GM21529 (cell line): Measurements from ENCODE around the gene TMEM91.
"Not testable (repeated sequence)": the region's sequence is repeated elsewhere in the genome, so short reads cannot be mapped to it uniquely, and the experiment has no call there.

Experiments used
- ATAC-seq: cut with Tn5 transposase; IDR thresholded peaks from one replicate; pipeline ENCODE4 v1.9.1; 2021; ENCODE audit not compliant: unreplicated experiment

Gene TMEM91

DNA sequence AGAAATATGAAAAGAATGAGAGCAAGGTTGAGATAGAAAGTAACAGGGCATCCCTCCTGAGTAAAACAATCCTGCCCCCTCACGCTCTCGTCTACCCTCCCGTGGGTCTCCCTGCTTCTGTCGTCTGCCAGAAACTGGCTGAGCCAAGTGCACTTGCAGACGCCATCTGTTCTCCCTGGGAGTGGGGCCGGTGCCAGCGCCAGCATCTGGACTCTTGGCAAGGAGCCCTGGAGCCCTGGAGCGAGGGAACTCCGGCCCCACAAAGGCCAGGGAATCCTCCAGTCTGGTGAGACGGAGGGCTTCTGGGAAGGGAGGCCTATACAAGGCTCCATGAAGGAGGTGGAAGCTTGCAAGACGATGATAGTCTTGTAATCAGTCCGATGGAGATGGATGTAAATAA lies 2.3 kb upstream of the TMEM91 start:
- ATAC-seq = no peak

DNA sequence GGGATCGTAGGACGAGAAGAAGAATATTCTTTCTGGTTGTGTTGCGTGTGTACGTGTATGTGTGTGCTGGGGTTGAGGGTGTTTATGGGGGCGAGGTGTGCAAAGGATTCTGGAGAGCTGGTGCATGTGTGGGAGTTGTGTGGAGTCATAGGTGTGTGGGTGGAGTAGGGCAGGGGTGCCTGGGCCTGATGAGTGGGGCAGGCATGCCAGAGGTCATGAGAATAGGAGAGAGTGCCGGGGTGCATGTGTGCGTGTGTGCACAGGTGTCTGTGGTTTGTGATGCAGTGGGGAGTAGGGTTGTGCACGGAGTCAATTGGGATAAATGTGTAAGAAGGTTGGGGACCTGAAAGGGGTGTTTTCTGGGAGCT lies 649 bp downstream of the TMEM91 start:
- no peak for ATAC-seq

DNA sequence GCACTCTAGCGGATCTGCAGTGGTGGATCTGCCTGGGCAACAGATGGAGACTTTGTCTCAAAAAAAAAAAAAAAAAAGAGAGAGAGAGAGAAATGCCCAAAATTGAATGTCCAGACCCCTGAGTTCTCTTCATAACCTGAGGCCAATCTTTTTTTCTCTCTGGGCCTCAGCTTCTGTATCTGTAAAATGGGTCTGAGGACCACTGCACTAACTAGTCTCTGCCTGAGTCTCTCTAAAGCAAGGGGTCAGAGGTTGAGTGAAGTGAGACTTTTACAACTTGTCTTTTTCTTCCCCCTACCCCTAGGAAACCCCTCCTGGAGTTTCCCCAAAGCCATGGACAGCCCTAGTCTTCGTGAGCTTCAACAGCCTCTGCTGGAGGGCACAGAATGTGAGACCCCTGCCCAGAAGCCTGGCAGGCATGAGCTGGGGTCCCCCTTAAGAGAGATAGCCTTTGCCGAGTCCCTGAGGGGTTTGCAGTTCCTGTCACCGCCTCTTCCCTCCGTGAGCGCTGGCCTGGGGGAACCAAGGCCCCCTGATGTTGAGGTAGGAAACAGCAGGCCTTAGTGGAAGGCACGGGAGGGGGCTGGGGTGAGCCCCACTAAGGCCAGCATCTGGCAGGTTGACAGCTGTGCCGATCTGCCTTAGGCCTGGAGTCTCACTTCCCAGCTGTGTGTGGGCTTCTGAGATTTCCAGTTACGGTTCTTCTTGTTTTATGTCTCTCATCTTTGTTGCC lies 1.8 kb downstream of the TMEM91 start:
- no peak for ATAC-seq

DNA sequence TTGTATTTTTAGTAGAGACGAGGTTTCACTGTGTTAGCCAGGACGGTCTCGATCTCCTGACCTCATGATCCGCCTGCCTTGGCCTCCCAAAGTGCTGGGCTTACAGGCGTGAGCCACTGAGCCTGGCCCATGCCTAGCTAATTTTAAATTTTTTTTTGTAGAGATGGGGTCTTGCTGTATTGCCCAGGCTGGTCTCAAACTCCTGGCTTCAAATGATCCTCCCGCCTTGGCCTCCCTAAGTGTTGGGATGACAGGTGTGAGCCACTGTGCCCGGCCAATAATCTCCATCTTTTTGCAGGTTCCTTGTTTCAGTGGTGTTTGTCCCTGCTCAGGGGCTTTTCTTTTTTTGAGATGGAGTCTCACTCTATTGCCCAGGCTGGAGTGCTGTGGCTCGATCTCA lies 5.2 kb downstream of the TMEM91 start:
- not testable (repeated sequence) for ATAC-seq

DNA sequence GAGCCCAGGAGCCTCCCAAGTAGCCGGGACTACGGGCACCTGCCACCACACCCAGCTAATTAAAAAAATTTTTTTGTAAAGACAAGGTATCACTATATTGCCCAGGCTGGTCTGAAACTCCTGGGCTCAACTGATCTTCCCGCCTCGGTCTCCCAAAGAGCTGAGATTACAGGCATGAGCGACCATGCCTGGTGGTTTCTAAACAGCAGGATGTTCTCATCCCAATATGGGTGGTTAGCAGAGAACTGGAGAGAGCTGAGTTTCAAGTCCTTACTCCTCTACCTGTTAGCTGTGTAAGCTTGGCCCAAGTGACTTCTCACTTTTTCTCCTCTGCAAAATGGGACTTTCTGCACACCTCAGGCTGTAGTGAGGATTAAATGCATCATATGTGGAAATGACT lies 8.0 kb downstream of the TMEM91 start:
- ATAC-seq = no peak

DNA sequence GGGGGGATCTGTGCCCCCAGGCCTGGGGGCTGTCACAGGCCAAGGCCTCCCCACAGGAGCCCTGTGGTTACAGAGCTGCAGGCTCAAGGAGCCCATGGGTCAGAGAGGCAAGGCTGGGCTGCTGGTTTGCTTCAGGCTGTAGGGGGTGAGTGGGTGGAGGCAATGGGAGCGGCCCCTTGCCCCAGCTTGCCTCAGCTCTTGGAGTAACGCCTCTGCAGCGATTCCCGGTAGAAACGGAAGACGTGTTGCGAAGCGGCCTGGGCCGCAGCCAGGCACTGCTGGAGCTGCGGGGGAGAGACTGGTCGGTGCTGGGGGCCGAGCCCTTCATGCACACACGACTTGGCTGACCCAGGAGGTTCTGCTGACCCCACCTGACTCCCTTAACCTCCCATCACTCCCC lies 10.1 kb downstream of the TMEM91 start:
- no peak for ATAC-seq

DNA sequence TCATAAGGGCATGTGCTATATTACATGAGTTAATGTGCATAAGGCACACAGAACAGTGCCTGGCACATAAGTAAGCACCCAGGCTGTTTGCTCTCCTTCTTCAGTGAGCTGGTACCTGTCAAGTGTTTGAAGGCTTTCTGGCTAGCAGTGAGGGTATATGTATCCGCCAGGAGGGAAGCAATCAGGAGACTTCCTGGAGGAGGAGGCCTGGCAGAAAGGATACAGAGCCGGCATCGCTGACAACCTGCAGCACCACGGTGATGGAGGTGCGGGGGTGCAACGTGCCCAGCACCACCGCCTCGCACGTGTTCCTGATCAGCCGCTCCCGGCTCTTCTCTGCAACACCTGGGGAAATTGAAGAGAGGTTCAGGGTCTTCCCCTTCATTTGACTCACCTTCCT lies 15.3 kb downstream of the TMEM91 start:
- ATAC-seq = no peak

DNA sequence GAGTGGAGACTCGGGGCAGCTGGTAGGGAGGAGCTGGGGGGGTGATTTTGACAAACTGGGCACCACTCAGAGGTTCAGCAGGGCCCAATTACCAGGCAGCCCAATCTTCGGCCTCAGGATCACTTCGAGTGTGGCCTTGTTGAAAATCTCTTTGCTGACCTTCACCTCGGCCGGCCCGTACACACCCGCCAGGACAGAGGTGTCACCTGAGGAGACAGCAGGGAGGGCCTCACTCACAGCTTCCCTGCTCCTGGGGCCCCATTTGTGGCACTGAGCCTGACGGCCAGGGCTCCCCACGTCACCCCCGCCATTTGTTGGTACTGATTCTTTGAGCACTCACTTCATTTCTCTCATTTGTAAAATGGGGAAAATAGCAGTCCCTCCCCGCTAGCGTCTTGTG lies 16.4 kb downstream of the TMEM91 start:
- no peak for ATAC-seq

DNA sequence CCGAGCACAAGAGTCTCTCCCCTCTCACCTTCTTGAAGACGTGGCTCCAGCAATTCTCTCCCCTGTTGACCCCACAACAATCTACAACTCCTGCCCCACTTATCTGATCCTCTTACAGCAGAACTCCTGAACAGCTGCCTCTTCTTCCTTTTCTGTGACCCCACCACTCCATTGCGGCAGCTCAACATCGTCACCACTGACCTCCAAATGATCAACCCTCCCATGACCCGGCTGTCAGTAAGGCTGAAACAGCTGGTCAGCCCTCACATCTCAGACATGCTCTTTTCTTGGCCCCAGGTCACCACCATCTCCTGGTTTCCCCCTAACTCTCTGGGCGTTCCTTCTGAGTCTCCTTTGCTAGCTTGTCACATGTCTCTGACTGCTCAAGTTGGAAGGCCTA lies 19.0 kb downstream of the TMEM91 start:
- ATAC-seq = no peak

DNA sequence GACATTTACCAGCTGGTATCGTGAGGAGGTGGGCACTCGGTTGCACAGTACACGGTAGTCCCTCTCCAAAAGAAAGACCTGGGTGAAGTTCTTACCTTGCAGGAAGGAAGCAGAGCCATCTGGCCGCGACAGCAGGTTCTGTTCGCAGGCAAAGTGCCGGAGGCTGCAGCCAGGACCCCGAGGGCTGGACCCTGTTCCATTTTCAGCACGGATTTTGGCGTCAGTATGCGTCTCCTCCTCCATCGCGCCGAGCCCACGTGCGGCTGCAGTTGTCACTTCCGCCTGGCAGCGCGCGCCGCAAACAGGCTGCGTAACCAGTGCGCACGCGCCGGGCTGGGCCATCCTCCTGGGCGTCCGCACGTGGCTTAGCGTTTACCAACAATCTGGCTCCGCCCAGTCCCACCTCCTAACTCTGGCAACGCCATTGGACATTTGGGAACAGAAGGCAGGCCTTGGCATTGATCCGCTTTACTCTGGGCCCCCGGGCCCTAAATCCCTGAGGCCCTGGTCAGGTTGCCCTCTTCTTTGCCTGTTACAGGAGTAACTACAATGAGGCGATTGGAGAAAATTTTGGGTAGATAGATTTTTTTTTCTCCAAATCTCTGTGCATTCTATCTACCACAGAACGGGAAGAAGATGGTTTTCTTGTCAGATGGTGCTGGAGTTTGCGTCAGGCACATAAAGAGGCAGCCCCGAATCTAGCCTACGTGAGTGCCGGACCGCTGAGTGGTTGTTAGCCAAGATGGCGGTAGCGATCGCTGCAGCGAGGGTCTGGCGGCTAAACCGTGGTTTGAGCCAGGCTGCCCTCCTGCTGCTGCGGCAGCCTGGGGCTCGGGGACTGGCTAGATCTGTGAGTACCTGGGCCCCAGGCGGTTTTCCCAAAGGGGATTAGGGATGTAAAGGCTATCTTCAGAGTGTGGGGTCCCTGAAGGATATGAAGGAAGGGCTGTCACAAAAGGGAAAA lies 21.0 kb downstream of the TMEM91 start, which contains the start of the genes BCKDHA and EXOSC5:
Gene BCKDHA (plus strand): TSS at position 733 of the 964 bp plus-strand sequence. CDS start 10 bp downstream, at position 743.
Gene EXOSC5 (minus strand): TSS at position 274 of the 964 bp plus-strand sequence. CDS start 31 bp downstream, at position 243.
- ATAC-seq = peak; percentile 88

DNA sequence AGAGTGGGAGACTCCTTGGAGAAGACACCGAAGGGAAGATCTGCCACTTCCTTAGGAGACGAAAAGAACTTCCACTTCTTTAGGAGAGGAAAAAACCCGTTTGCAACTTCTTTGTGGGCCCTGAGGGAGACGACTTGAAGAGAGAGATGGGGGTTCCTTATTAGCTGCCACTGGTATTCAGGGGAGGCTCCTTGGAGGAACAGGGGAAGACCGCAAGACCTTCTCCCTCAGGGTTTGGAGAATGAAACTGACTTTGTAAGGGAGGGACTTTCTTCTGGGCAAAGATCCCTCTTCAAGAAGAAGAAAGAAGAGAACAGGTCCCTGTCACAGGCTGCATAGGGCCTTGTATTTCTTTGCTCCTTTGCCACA lies 21.7 kb downstream of the TMEM91 start:
- ATAC-seq = no peak

DNA sequence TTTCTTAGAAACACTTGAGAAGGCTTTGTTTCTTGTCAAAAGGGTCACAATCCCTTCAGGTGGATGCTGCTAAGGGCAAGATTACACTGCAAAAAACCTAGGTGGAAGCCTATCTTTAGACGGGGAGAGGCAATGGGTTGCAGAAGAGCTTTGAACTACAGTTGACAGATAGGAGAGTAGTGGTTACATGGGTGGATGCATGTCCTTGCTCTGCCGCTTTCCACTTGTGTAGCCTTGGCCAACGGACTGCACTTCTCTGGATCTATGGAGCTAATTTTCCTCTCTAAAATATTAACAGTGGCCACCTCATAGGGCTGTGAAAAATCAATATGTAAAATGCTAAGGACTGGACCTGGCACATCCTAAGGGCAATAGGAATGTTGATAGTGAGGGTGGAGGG lies 22.3 kb downstream of the TMEM91 start:
- ATAC-seq = no peak

DNA sequence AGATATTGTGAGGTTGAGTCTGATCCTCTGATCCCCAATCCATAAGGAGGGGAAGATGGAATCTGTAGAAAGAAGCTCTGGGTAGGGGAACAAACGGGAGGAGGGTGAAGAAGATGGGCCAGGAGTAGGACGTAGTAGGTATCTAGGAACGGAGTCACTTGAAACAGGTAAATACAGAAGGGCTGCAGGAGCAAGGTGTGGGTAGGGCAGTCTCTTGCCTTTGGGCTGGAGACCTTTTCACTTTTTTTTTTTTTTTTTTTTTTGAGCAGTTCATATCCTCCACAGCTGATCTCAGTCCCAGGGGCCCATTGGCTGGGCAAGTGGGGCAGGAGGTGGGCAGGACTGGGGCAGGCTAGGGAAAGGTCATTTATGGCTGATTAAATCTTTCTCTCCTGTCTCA lies 22.8 kb downstream of the TMEM91 start:
- no peak for ATAC-seq

DNA sequence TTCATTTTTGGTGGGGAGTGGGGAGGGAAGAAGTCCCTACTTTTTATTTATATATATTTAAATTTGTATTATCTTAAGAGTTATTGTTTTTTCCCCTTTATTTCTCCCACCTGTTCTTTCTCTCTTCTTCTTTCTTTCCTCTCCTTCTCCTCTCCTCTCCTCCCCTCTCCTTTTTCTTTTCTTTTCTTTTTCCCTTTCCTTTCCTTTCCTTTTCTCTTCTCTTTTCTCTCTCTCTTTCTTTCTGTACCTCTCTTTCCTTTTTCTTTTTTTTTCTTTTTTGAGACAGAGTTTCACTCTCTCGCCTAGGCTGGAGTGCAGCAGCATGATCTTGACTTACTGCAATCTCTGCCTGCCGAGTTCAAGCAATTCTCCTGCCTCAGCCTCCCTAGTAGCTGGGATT lies 23.2 kb downstream of the TMEM91 start:
- no peak for ATAC-seq

DNA sequence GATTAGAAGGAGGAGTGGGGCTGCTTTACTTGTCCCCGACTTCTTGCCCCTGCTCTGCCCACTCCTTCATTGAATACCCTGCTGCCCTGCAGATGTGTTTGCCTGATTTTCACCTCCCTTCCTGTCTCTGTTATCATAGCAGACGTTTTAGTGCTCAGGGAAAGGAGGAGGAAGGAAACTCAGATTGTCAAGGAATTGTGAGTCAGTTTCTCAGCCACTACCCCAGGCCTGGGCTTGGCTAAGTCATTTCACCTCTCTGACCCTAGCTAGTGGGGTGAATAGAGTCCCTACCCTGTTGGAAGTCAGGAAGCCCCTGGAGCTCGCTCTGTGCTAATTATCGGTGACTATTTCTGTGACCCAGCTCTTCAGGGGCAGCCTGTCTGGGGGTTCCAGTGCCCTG lies 25.1 kb downstream of the TMEM91 start:
- no peak for ATAC-seq

DNA sequence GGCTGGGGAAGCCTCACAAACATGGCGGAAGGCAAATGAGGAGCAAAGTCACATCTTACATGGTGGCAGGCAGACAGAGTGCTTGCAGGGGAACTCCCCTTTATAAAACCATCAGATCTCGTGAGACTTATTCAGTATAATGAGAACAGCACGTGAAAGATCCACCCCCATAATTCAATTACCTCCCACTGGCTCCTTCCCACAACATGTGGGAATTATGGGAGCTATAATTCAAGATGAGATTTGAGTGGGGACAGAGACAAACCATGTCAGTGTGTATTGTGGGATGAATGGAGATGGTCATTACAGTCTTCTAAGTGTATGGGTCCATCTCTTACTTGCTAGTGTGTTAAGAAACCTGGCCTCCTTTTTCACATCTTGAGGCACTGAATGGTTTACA lies 25.7 kb downstream of the TMEM91 start:
- no peak for ATAC-seq

DNA sequence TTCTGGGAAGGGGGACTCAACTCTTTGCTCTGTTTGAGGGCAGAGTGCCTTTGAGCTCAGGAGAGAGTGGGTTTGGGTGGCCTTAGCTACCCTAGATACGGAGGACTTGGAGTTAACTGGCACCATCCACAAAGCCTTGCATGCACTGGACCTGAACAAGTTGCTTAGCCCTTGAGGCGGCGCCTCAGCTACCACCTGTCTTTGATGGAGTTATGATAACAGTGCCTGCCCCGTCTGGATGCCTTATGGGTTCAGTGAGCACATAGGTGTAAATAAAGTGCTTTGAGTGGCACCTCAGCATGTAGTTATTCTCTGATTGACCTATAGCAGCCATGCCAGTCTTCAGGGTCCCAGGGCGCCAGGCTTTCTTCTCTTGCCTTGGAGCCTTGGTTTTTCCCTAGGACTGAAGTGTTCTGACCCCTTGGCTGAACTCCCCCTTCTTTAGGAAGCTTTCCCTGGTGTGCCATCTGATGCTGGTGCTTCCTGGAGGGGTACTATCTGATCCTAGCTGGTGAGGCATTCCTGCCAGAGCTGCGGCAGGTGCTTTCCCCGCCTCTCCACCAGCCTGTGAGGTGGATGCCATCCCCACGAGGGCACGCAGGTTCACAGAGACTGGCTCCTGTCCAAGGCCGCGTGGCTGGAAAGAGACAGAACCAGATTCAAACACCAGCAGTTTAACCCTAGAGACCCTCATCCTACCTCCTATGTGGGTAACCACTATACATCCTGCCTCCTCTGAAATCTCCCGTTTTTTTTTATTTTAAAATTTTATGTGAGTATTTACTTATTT lies 27.0 kb downstream of the TMEM91 start:
- no peak for ATAC-seq

DNA sequence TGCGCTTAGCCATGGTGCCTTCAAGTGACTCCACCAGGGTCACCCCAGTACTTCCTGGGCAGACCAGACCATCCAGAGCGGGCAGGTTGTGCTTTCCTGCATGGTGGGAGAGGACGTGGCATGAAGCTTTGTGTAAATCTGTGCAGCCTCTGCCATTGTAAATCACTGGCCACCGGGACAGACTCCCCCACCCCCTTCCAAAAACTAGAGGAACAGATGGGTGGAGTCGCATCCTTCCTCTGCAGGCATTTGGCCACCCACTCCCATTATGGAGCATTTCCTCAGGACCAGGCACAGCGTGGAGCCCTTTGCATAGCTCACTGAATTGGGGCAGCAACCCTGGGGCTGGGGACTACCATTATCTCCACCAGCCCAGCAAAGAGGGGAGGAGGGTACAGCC lies 29.4 kb downstream of the TMEM91 start:
- no peak for ATAC-seq

DNA sequence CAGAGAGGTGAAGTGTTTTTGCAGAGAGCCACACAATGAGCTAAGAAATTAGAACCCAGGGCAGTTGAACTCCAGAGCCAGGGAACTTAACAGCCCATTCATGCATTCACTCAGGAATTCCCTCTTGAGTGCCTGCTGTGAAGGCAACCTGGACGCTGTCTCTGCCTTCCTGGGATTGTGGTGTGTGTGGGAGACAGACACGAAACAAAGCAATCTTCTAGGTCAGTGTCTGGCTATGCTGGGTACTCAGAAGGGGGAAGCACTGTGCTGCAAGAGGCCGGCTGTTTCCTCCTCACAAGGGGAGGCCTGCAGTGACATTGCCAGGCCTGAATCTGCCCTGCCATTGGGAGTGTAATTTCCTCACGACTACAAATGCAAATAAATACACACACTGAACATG lies 30.9 kb downstream of the TMEM91 start:
- ATAC-seq = no peak

DNA sequence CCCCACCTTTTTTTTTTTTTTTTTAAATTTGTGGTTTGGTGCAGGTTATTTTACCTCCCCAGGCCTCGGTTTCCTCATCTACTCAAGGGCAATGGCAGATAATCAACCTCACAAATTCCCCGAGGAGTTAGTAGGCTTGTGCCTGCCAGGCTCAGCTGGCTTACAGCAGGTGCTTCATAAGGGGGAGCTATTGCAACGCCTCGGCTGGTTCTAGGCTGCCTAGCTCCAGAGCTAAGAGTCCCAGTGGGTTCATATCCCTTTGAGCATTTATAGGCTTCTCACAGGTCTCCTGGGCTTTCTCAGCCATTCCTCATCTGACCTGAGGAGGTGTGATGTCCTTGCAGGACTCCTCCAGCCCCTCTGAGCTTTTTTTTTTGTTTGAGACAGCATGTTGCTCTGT lies 31.9 kb downstream of the TMEM91 start:
- no peak for ATAC-seq

DNA sequence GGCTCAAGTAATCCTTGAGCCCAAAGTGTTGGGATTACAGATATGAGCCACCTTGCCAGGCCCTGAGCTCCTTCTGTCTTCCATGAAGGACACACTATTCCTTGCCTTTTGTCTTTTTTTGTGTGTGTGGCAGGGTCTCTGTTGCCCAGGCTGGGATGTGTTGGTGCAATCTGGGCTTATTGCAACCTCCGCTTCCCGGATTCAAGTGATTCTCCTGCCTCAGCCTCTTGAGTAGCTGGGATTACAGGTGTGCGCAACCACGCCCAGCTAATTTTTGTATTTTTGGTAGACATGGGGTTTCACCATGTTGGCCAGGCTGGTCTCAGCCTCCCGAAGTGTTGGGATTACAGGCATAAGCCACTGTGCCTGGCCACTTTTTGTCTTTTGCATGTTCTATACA lies 32.5 kb downstream of the TMEM91 start:
- ATAC-seq = not testable (repeated sequence)
